Pulmonary artery endothelial cell (primary cell): ENCODE results near the gene COMP. TPM values are rescaled to one million over a fixed set of nuclear protein-coding genes. Genes with fewer than 3 reads are reported as not detected.

ENCODE experiments used
- DNase-seq: peaks from one replicate; pipeline ENCODE4 v3.0.0-alpha.2; 2011; ENCODE audit warnings: low read depth, low spot score
- total RNA-seq: library from RNA; depleted of rRNA; stranded (reverse); fragments of >200 nt; gene quantifications from 2 replicates; pipeline ENCODE4 v1.2.3, GENCODE V29; 2014

COMP gene
- total RNA-seq, 1 donor from 2014 or later, result not detected

DNA sequence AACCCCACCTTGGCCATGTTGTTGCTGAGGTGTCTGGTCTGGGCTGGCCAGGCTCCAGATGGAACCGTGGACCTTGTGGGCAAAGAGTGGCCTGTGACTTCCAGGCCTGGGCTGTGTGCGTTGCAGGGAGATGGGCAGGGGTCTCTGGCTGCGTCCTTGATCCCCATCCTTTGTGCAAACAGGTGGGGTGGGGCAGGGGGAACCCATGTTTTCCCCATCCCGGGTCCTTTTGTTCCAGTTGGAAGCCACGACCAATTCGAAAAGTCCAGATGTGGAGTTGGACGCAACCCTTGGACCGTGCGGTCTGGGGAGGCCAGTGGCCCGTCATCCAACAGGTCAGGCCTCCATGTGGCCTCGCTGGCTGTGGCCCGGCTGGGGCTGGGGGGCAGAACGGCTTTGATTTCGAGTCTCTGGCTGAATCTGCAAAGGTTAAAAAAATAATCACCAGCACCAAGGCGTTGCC, 13.1 kb upstream of the COMP start:
- DNase-seq, result no peak

GRCh38 chr19:18803550-18804138, 12.5 kb upstream of the COMP start:
- DNase-seq, result no peak

- DNase-seq, result no peak
Measured at GRCh38 chr19:18802354-18802753, 11.2 kb upstream of the COMP start.

DNA sequence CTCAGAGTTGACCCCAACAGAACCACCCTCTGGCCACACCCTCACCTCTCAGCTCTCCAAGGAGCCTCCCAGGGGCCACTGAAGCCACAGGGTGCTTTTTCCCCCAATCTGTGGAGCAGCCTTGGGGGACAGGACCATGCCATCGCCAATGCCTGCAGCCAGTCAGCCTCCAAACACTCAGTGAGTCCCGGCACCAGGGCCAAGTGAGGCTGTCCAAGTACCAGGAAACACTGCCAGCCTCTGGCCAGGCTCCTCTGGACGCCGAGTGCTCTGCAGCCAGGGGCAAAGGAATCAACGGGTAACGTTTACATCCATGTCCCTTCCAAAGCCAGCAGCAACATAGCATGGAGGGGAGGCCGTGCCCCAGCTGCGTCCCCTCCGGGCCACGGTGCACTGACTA, 9.5 kb upstream of the COMP start:
- no peak for DNase-seq

DNA sequence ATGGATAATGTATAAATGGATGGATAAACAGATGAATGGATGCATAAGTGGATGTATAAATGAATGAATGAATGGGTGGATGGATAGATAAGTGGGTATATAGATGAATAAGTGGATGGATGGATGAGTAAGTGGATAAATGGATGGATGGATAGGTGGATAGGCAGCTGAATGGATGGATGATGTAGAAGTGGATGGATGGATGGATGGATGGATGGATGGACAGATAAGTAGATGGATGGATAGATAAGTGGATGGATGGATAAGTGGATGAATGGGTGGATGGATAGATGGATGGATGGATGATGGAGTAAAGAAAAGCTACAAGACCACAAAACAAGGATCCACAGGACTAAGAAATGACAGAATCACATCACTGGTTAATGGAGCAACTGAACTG, 9.0 kb upstream of the COMP start:
- DNase-seq, result no peak

GRCh38 chr19:18799389-18799970, 8.4 kb upstream of the COMP start:
- no peak for DNase-seq

DNA sequence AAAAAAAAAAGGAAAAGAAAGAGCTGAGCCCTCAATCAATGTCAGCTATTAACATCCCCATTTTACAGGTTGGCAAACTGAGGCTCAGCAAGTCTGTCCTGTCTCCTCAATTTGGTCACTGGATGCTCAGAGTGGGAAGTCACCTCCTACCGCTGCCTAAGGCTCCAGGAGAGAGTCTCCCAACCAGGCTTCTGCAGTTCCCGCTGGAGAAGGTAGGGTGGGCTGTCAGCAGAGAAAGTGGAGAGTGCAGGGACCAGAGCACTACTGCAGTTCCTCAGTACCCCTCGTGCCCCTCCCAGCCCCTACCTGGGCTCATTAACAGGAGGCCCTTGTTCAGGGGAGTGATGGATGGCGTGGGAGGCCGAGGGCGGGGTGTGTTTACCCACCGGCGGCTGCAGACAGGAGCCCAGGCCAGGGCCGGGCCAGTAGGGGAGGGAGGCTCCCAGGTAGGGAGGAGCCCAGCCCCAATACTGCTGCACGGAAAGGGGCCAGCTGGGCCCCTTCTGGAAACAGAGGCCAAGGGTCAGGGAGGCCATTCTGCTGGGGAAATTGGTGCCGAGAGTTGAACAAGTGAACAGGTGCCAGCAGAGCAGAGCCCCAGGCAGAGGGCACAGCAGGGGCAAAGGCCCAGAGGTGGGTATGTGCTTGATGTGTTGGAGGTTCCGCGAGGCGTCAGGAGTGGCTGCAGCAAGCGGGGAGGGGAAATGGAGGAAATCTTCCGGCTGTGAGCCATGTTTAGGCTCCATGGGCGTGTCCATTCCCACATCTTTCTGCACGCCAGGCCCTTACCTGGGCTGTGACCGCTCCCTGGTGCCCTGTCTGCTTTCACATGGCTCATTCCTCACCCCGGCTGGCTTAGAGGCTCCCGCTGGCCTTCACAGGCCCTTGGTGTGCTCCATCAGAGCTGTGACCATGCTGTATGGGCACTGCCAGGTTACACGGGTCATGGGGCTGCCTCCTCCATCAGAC, 7.6 kb upstream of the COMP start:
- DNase-seq, result no peak

- no peak for DNase-seq
Measured at GRCh38 chr19:18796239-18796638, 5.1 kb upstream of the COMP start.

- DNase-seq, result no peak
Measured at GRCh38 chr19:18795540-18795939, 4.4 kb upstream of the COMP start.

- no peak for DNase-seq
Measured at GRCh38 chr19:18794692-18795091, 3.6 kb upstream of the COMP start.

DNA sequence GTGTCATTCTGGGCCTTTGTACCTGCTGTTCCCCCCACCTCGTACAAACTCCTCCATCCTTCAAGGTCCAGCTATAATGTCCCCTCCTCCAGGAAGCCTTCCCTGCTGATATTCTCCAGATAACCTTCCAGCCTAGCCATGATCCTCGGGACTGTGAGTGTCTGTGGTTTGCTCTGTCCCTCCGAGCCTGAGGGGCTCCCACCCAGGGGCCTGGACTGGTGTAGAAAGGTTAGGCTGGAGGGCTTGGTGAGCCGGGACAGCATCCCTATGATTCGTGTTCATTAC, 2.9 kb upstream of the COMP start:
- DNase-seq, result no peak

DNA sequence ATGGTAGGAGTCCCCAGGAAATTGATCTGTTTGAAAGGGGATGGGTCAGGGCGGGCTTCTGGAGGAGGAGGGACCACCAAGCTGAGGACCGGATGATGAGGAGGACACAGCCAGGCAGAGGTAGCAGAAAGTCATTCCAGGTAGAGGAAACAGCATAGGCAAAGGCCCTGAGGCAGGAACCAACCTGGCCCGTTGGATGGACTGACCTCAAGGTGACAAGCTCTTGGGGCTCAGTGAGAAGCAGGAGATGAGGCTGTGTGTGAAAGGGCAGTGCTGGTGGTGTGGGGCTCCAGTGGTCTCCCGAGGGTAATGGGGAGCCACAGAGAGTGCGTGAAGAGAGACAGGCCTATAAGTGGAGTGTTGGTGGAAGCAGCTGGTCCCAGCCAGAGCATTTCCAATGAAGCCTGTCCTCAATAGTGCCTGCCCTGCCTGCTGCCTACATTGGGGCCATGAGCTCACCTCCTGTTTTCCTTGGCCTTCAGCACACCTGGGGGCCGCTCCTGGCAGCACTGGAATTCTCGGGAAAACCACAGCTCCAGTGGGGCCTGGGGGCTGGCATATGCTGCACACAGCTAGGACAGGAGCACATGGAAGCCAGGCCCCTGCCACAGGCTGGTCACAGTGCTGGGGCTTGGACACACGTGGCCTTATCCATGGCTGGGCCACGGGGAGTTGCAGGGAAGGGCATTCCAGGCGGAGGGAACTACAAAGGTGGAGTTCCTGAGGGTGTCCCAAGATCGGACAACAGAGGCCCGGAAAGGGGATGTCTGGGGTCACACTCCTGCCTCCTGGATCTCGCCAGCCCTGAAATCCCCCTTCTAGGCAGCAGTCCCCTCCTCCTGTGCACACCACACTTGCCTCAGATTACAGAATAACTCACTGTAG, 2.3 kb upstream of the COMP start:
- no peak for DNase-seq

- DNase-seq, result no peak
Measured at GRCh38 chr19:18792661-18793060, 1.6 kb upstream of the COMP start.

- no peak for DNase-seq
Measured at GRCh38 chr19:18791315-18791678, 192 bp upstream of the COMP start.

DNA sequence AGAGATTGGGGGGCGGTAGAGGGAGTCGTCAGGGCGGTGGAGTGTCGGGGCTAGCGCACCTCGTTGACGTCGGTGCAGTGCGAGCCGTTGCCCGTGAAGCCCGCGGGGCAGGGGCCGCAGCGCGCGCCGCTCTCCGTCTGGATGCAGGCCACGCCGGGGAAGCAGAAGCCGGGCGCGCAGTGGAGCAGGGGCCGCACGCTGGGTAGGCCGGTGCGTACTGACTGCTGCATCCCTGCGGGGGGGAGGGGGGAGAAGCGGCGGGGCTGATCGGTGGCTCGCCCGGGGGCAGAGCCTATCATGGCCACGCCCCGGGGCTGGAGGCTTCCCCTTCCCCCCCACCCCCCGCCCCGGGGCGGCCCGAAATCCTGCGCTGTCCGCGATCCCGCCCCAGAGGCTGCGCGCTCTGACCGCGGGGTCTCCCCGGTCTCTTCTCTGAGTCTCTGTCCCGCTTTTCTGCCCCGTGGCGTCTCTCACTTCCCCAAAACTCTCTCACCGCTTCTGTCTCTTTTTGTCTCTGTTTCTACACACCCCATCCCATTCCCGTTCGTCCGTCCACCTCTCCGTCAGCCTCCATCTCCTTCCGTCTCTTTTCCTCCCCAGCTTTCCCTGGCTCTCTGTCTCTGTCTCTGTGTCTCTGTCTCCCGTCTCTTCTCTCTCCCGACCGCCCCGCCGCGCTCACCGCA, 1.1 kb downstream of the COMP start:
- DNase-seq, result no peak

- no peak for DNase-seq
Measured at GRCh38 chr19:18789422-18789869, 1.7 kb downstream of the COMP start.

GRCh38 chr19:18788529-18789421, 2.3 kb downstream of the COMP start:
- no peak for DNase-seq

DNA sequence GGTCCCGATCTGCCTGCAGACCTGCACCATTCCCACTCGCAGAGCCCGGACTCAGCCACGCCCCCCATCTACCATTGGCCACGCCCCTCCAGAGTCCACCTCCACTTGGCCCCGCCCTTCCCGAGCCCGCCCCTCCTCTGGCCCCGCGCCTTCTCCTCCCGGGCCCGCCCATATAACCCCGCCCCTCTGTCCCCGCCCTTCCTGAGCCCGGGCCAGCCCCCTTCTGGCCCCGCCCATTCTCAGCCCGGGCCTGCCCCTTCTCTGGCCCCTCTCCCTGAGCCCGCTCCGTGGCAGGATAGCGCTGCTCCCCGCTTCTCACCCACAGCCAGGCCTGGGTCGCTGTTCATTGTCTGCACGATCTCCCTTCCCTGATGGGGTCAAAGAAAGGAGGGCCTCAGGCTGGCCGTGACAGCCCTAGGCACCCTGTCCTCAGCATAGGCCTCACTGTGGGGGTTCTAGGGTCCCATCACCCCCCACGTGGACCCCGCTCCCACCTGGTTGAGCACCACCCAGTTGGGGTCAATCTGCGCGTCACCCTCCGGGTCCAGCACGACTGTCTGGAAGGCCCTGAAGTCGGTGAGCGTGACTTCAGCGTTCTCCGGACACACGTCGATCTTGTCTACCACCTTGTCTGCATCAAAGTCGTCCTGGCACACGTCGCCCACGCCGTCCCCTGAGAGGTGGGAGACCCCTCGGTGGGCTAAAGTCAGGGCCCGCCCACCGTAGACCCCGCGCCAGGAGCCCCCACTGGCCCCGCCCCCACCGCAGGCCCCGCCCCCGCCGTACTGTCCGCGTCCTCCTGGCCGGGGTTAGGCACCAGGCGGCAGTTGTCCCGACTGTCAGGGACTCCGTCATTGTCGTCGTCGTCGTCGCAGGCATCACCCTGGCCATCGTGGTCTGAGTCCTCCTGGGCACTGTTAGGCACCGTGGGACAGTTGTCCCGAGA, 5.7 kb downstream of the COMP start:
- DNase-seq, result no peak

DNA sequence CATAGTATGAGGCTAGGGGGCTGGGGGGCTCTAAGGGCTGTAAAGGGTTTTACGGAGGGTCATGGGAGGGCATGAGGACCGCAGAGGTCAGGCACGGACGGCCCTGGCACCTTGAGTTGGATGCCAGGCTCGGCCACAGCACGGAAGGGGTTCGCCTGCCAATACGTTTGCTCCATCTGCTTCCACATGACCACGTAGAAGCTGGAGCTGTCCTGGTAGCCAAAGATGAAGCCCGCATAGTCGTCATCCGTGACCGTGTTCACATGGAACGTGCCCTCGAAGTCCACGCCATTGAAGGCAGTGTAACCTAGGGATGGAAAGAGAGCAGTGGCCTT, 6.4 kb downstream of the COMP start:
- DNase-seq, result no peak
